Vagina (tissue), 2 donors: ENCODE data around the gene SAG.

Experiments
- CTCF ChIP-seq, 3 experiments: fragments of 450-650 bp in 2 of 3; fragments of 200-600 bp in 1 of 3; sonication (generic) in 1 of 3; IDR thresholded peaks; one replicate each; pipeline ENCODE4 v1.5.1; 2017 to 2019; ENCODE audit warnings: antibody characterized with exemption in 3 of 3, mild to moderate bottlenecking in 2 of 3, moderate library complexity in 2 of 3
- POLR2A ChIP-seq, 2 donors: fragments of 450-650 bp; IDR thresholded peaks; one replicate each; pipeline ENCODE4 v1.6.1; 2017; ENCODE audit warnings: antibody characterized with exemption in 2 of 2, mild to moderate bottlenecking in 2 of 2, moderate library complexity in 2 of 2

- no peak for TF ChIP-seq CTCF (IDR thresholded peaks at IDR 0.05)
- TF ChIP-seq POLR2A (IDR thresholded peaks at IDR 0.05), result no peak
Observed at GRCh38 chr2:233323851-233324250, 16.2 kb downstream of the SAG start.
